Measurements from ENCODE around the gene C5.
"Not testable (repeated sequence)": the region's sequence is repeated elsewhere in the genome, so short reads cannot be mapped to it uniquely, and the experiment has no call there.

The C5 gene

GRCh38 chr9:121048175-121048574, 1.9 kb downstream of the C5 start:
- DNase-seq (ENCODE audit: low read depth) = no peak

DNA sequence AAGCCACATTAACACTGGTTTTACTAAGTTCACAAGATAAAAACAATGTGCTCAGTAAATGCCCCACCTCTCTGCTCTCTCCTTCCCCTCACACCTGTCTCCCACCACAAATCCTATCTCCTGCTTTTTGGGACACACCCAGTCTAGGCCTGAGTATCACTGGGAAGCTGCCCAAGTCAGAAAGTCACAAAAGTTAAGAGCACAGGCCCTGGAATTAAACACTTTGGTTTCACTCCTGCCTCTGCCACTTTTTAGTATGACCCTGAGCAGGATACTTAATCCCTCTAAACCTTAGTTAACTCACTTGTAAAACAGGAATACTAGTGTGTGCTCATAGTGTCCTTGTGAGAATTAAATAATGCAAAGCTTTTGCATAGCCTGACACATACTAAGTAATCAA, 11.3 kb downstream of the C5 start:
- DNase-seq (ENCODE audit: low read depth) = no peak

- DNase-seq (ENCODE audit: low read depth) = no peak
Measured at GRCh38 chr9:121038362-121038761, 11.7 kb downstream of the C5 start.

- not testable (repeated sequence) for DNase-seq (ENCODE audit: low read depth)
Measured at GRCh38 chr9:121035717-121036116, 14.4 kb downstream of the C5 start.

- DNase-seq (ENCODE audit: low read depth) = no peak
Measured at GRCh38 chr9:121034529-121034928, 15.5 kb downstream of the C5 start.

DNA sequence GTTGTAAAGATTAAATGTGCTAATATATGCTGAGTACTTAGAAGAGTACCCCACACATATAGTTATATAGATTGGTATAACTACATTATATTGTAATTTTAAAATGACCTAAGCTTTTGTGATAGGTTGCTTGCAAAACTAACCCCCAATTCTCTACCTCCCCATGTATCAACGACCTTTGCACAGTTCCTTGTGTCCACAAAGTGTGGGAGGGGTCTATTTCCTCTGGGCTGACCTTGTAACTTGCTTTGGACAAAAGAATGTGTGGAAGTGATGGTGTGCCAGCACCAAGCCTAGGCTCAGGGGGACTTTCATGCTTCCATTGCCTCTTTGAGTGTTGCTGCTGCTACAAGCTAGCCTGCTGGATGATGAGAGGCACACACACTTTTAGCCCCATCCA, 20.6 kb downstream of the C5 start:
- DNase-seq (ENCODE audit: low read depth) = no peak

DNA sequence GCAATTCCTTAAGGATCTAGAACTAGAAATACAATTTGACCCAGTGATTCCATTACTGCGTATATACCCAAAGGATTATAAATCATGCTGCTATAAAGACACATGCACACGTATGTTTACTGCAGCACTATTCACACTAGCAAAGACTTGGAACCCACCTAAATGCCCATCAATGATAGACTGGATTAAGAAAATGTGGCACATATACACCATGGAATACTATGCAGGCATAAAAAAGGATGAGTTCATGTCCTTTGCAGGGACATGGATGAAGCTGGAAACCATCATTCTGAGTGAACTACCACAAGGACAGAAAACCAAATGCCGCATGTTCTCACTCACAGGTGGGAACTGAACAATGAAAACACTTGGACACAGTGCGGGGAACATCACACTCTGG, 21.8 kb downstream of the C5 start:
- not testable (repeated sequence) for DNase-seq (ENCODE audit: low read depth)

- no peak for DNase-seq (ENCODE audit: low read depth)
Measured at GRCh38 chr9:121026768-121027167, 23.3 kb downstream of the C5 start.

- DNase-seq (ENCODE audit: low read depth) = no peak
Measured at GRCh38 chr9:121026260-121026691, 23.8 kb downstream of the C5 start.

- no peak for DNase-seq (ENCODE audit: low read depth)
Measured at GRCh38 chr9:121024237-121024636, 25.8 kb downstream of the C5 start.

DNA sequence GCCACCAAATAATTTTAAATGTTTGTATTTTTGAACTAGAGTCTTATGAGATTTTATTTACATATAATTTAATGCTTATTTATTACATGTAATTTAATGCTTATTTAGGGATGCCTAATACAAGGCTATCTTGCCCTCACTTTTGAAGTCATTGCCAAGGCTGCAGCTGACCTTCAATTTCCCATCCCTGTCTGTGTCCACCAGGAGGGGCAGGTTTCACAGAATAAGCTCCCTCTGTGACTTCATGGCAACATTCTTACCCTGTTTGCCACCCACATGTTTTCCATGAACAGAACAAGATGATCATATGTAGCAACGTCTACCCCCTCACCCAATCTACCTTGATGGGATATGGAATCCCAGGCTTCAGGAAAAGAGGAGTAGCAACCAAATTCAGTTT, 27.0 kb downstream of the C5 start:
- DNase-seq (ENCODE audit: low read depth) = no peak

DNA sequence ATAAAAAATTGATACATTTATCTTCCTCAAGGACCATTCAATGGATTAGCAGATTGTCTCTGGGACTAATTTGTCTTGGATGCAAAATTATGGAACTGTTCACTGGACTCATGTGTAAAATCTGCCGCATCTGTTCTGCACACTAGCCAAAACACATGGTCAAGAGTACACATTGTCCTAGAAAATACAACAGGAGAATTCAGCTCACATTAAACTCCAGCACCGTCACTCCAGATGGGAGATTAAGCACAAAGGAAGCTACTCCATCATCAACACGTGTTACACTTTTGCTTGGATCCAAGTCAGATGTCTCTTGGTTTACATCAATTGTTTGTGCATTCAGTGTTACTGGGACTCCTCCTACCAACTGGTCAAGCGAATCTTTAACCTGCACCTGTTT, 28.8 kb downstream of the C5 start:
- no peak for DNase-seq (ENCODE audit: low read depth)

DNA sequence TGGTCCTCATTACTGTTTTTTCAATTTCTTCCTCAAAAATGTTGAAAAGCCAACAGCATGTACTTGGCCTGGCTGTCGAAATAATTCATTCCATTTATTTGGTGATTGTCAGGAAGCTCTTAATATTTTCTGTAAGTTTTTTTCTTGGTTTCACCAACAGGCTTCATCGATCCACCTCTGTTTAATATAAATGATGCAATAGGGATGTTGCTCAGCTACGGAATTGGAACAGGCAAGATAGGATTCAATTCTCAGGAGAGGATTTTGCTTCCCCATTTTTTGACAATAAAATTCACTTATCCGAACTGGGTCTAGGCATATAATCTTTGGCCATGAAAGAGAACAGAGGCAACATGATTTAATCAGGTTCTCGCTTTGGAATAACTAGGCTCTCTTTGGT, 30.8 kb downstream of the C5 start:
- no peak for DNase-seq (ENCODE audit: low read depth)

DNA sequence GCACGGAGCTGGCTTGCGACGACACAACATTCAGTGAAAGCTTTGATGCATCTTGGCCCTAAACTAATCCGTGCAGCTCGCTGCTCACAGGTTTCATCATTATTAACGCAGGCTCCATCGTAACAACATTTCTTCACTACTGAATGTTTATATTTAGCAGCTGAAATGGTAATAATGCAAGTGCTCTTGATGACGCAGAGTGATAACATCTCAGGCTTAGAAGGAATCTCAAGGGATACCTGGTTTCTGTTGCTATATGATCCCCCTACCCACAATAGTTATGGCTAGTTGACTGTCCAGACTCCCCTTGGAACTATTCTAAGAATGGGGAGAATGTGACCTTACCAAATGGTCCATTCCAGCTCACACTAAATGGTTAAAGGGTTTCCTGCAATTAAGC, 36.2 kb downstream of the C5 start:
- no peak for DNase-seq (ENCODE audit: low read depth)

DNA sequence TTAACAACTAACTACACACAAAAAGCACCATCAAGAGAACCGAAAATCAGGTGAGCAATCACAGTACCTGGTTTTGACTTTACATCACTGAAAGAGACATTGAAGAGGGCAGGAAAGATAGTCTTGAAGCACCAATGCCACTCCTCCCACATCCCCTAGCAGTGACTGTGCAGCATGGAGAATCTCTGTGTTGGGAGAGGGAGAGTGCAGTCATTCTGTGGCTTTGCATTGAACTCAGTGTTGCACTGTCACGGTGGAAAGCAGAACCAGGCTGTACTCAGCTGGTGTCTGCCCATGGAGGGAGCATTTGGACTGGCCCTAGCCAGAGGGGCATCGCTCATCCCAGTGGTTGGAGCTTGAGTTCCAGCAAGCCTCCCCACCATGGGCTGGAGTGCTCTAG, 40.4 kb downstream of the C5 start:
- no peak for DNase-seq (ENCODE audit: low read depth)

DNA sequence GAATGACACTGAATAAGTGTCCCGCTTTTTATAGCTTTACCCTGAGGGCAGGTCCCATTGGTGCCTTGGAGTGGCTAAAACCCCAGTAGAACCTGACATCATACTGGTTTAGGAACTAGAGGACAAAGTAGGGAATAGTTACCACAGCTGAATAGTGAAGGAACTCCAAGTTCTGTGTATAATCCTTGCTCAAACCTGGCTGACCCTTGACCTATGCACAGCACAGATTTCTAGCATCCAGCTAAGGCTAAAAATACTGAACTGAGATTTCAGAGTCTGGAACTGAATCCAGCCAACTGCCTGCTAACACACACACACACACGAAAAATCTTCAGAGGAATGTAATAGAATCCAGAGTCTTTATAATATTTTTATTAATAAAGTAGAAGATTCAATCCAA, 50.8 kb downstream of the C5 start:
- DNase-seq (ENCODE audit: low read depth) = no peak

DNA sequence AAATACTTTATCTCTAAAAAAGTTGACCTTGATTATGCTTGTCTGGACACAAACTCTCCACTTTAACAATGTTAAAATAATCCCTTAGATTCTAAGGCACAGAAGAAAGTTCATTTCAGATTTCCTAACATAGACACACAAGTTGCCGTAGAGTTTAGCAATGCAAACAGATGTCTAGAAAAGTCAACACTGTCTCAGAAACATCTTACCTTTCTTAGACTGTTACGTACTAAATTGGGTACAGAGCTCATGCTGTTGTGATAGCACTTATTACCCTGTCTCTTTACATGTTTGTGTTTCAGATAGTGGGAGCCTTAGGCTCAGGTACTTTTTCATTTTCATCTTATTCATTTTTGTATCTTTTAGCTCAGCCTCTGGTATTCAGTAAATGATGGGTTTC, 52.0 kb downstream of the C5 start:
- DNase-seq (ENCODE audit: low read depth) = no peak

DNA sequence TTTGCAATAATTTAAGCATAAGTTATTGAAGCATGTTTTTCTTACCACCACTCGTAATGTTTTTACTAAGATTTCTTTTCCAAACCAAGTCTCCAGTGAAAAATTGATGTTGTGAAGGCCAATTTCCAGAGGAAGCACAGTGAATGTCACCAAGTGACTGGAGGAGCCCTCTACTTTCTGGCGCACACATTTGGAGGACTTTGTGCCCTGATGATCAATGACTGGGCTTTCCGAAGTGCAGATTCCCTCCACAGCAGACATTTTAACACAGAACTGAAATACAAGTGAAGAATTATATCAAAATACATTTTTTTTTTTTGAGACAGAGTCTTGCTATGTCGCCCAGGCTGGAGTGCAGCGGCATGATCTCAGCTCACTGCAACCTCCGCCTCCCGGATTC, 52.6 kb downstream of the C5 start:
- no peak for DNase-seq (ENCODE audit: low read depth)

- DNase-seq (ENCODE audit: low read depth) = no peak
Measured at GRCh38 chr9:120996409-120996808, 53.7 kb downstream of the C5 start.

GRCh38 chr9:120989065-120989464, 61.0 kb downstream of the C5 start:
- no peak for DNase-seq (ENCODE audit: low read depth)

- no peak for DNase-seq (ENCODE audit: low read depth)
Measured at GRCh38 chr9:120985819-120986222, 64.3 kb downstream of the C5 start.

- no peak for DNase-seq (ENCODE audit: low read depth)
Measured at GRCh38 chr9:120983259-120983837, 66.7 kb downstream of the C5 start.

- DNase-seq (ENCODE audit: low read depth) = no peak
Measured at GRCh38 chr9:120982836-120983235, 67.2 kb downstream of the C5 start.

- no peak for DNase-seq (ENCODE audit: low read depth)
Measured at GRCh38 chr9:120980951-120981350, 69.1 kb downstream of the C5 start.

DNA sequence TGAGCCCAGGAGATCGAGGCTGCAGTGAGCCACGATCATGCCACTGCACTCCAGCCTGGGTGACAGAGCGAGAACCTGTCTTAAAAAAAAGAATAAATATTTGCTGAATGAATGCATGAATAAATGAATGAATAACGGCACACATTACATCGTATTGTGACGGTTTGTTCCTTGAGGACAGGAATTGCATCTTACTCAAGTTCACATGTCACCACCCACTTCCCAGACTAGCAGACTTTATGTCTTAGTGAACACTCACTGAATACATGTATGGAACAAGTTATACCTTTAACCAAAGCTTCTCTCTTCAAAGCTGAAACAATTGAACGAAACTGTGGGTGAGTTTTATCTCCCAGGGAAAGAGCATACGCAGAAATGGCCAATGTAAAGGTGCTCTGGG, 70.3 kb downstream of the C5 start:
- DNase-seq (ENCODE audit: low read depth) = no peak

Measured in stimulated activated CD8-positive, alpha-beta memory T cell treated with anti-CD3 and anti-CD28 coated beads, Interleukin-15, amount 100 ng/mL, for 24 hours (primary cell).